Measurements from ENCODE around the gene EPHA6.

GRCh38 chr3:97552186-97552585 lies 737.8 kb downstream of the EPHA6 start:
- TF ChIP-seq TARDBP (IDR thresholded peaks at IDR 0.05) (no peak), BHLHE40 (IDR thresholded peaks at IDR 0.05; ENCODE audit: borderline replicate concordance) (no peak), FOXM1 (IDR thresholded peaks at IDR 0.05; ENCODE audit: borderline replicate concordance) (no peak), SP1 (IDR thresholded peaks at IDR 0.05) (no peak), SUZ12 (IDR thresholded peaks at IDR 0.05) (no peak), FOXK2 (IDR thresholded peaks at IDR 0.05) (no peak), ARNT (IDR thresholded peaks at IDR 0.05) (no peak), NFRKB (IDR thresholded peaks at IDR 0.05) (no peak), CTBP1 (IDR thresholded peaks at IDR 0.05; ENCODE audit: borderline replicate concordance) (no peak)

All from HEK293T (cell line).